Ovary (tissue), 9 donors: ENCODE data around the gene THBS3. TPM values are rescaled to one million over a fixed set of nuclear protein-coding genes. Genes with fewer than 3 reads are reported as not detected.
"Not testable (repeated sequence)": the region's sequence is repeated elsewhere in the genome, so short reads cannot be mapped to it uniquely, and the experiment has no call there.

Experiments
- DNase-seq, 5 donors: peaks; one replicate each; pipeline ENCODE4 v3.0.0-alpha.2; 2019 to 2020
- H3K27ac ChIP-seq, 2 donors: fragments of 200-600 bp; one replicate each; pipeline versions ENCODE4 v1.5.1 to v1.8.0; 2019 to 2022
- H3K27me3 ChIP-seq: fragments of 200-600 bp; one replicate; pipeline ENCODE4 v1.8.0; 2022
- H3K36me3 ChIP-seq: fragments of 200-600 bp; sonication (generic); one replicate; pipeline ENCODE4 v1.5.1; 2019
- H3K4me1 ChIP-seq: one replicate; pipeline ENCODE4 v1.8.1; 2013; ENCODE audit warnings: mild to moderate bottlenecking, moderate library complexity; ENCODE audit not compliant: insufficient read depth
- H3K4me3 ChIP-seq: fragments of 200-600 bp; sonication (generic); one replicate; pipeline ENCODE4 v1.5.1; 2017
- H3K9me3 ChIP-seq, 2 donors: fragments of 200-600 bp in 1 of 2; sonication (generic) in 1 of 2; one replicate each; pipeline versions ENCODE4 v1.5.1 to v1.8.1; 2013 to 2019; ENCODE audit warnings: mild to moderate bottlenecking in 1 of 2, moderate library complexity in 1 of 2
- EP300 ChIP-seq: sonication (generic); formaldehyde crosslinking; IDR thresholded peaks from one replicate; pipeline ENCODE4 v1.6.1; 2017; ENCODE audit warnings: antibody characterized with exemption
- POLR2A ChIP-seq: fragments of 450-650 bp; IDR thresholded peaks from one replicate; pipeline ENCODE4 v1.6.1; 2017; ENCODE audit warnings: antibody characterized with exemption, mild to moderate bottlenecking, moderate library complexity
- WGBS, 3 donors: extraction: QIAGEN DNeasy Blood & Tissue Kit in 1 of 3; methylation state at CpG; one replicate each; pipeline versions ENCODE4 v1.1.5 to v1.1.7; 2013 to 2017; 5-methylcytosine and 5-hydroxymethylcytosine counted together
- intact Hi-C, 4 donors: fragments of 100-400 bp; cut with DNase I; formaldehyde crosslinking; loops; one replicate each; pipeline versions ENCODE4 v1.11.0 to v1.15.1; 2022 to 2023
- polyA plus RNA-seq, 2 donors: library from polyadenylated mRNA; stranded (reverse); fragments of 200-250 nt in 1 of 2; fragments of 350-450 nt in 1 of 2; fragmentation: Illumina TruSeq in 1 of 2; extraction: RNeasy Lipid Tissue Mini Kit (QIAGEN cat#74804) in 1 of 2; gene quantifications; one replicate each; pipeline ENCODE4 v1.2.3, GENCODE V29; 2013 to 2014
- total RNA-seq, 7 donors: library from RNA; depleted of rRNA in 2 of 7; stranded (reverse); fragments of >200 nt in 2 of 7; fragmentation: NEBNext Ultra II Directional in 3 of 7; extraction: Animal tissue kit (Norgen Biotek cat#: 25700) in 3 of 7; gene quantifications; one replicate each; pipeline versions ENCODE4 v1.1.0 to v1.2.4, GENCODE V29; 2016 to 2023
- TF ChIP-seq, protein P1 (sequence below), 3 donors: fragments of 450-650 bp in 2 of 3; fragments of 200-600 bp in 1 of 3; IDR thresholded peaks; one replicate each; pipeline versions ENCODE4 v1.5.1 to v1.8.0; 2016 to 2022; ENCODE audit warnings: antibody characterized with exemption in 3 of 3, mild to moderate bottlenecking in 1 of 3
- donor health status: DM: no; HTN: no; CAD: no; lungs with moderate emphysema.
- donor health status: DM: no; HTN: no; CAD: no.
- donor health status: Bipolar disorder and iron deficiency.
- donor health status: DM: yes; HTN: yes; CAD: no.
- donor health status: DM: no; HTN: no; CAD: no.
- donor health status: DM: yes; HTN: yes; CAD: no.

THBS3 gene
- total and polyA plus RNA-seq, 9 donors = 19.9 to 50.2 (median 28.2) TPM

DNA sequence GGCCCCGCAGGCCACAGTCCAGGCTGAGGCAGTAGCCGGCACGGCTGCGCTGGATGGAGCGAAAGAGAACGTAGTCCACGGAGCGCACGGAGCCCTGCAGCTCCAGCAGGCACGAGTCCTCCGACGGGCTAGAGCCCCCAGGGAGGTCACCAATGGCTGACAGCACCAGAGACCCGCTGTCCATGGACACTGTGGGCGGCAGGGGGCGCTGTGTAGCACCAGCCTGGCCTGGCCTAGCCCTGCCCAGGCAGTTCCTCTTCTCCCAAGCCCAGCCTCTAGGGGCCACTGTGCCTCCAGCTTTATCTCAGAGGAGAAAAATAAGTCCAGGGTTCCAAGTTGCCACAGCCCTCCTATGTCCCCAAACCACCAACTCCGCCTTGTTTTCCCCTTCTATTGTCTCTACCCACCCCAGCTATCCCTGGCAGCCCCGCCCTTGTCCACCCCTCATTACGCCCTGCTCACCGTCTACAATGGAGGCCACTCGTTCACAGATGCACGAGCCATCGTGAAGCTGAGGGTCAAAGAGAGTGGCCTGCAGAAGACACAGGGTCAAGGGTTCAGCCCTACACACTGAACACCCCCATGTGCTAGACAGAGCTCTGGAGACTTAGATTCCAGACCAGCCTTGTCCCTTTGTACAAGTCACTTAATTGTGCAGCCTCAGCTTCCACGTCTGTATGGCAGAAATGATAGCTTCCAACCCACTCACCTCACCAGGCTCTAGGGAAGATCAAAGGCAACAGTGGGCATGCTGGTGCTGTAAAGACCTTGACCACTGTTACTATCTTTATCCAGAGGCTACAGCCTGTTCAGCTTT, 43.1 kb upstream of the THBS3 start:
- 34 to 40% (median 37%) methylated on average over 19 to 23 of the region's 23 CpGs for WGBS, 3 donors
- H3K36me3 ChIP-seq = no peaks in the 10 kb centered on the region
- H3K27me3 ChIP-seq = no peaks in the 10 kb centered on the region
- no peaks in the 10 kb centered on the region for H3K9me3 ChIP-seq
- H3K27ac ChIP-seq = no peak overlapping the region
- no peak overlapping the region for H3K4me3 ChIP-seq
- intact Hi-C loops = loop anchor here in 3 of 4 donors (5.0 to 10.0 kb wide), 3 partner anchors 71 to 341 kb away; partner anchors contain the start of gene RUSC1 (in 2 of the 3)
- no peak for TF ChIP-seq POLR2A
- TF ChIP-seq, protein P1, sequence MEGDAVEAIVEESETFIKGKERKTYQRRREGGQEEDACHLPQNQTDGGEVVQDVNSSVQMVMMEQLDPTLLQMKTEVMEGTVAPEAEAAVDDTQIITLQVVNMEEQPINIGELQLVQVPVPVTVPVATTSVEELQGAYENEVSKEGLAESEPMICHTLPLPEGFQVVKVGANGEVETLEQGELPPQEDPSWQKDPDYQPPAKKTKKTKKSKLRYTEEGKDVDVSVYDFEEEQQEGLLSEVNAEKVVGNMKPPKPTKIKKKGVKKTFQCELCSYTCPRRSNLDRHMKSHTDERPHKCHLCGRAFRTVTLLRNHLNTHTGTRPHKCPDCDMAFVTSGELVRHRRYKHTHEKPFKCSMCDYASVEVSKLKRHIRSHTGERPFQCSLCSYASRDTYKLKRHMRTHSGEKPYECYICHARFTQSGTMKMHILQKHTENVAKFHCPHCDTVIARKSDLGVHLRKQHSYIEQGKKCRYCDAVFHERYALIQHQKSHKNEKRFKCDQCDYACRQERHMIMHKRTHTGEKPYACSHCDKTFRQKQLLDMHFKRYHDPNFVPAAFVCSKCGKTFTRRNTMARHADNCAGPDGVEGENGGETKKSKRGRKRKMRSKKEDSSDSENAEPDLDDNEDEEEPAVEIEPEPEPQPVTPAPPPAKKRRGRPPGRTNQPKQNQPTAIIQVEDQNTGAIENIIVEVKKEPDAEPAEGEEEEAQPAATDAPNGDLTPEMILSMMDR (IDR thresholded peaks at IDR 0.05) = peak; percentile 98 to 99 (median 98)
- peak; percentile 87 to 94 (median 93) for DNase-seq
- peaks cover 7% of the 10 kb centered on the region for H3K4me1 ChIP-seq

DNA sequence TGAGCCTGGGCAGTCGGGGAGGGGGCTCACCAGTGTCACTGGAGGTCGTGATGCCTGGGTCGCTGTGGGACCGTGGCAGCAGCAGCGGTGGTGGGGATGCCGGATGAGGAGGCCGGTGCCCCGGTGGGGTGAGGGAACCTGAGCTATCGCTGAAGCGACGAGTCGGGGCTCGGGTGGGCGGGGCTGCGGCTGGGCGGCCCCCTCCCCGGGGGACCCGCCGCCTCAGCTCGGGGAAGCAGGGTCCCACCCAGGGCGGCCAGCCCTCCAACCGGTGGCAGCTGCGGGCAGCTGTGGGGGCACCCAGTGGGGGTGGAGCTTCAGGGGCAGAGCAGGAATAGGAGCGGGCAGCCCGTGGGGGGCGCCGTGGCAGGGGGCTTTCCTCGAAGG, 42.5 kb upstream of the THBS3 start:
- no peak overlapping the region for H3K27ac ChIP-seq
- no peaks in the 10 kb centered on the region for H3K36me3 ChIP-seq
- H3K4me1 ChIP-seq = peaks cover 7% of the 10 kb centered on the region
- intact Hi-C loops = loop anchor here in 3 of 4 donors (5.0 to 10.0 kb wide), 3 partner anchors 72 to 342 kb away; partner anchors contain the start of gene RUSC1 (in 2 of the 3)
- H3K9me3 ChIP-seq = no peaks in the 10 kb centered on the region
- WGBS, 3 donors = 38 to 42% (median 39%) methylated on average over 23 to 28 of the region's 28 CpGs
- H3K27me3 ChIP-seq = no peaks in the 10 kb centered on the region
- DNase-seq = no peak
- TF ChIP-seq POLR2A (no peak), EP300 (no peak)
- TF ChIP-seq, protein P1 (IDR thresholded peaks at IDR 0.05) = no peak
- no peak overlapping the region for H3K4me3 ChIP-seq

DNA sequence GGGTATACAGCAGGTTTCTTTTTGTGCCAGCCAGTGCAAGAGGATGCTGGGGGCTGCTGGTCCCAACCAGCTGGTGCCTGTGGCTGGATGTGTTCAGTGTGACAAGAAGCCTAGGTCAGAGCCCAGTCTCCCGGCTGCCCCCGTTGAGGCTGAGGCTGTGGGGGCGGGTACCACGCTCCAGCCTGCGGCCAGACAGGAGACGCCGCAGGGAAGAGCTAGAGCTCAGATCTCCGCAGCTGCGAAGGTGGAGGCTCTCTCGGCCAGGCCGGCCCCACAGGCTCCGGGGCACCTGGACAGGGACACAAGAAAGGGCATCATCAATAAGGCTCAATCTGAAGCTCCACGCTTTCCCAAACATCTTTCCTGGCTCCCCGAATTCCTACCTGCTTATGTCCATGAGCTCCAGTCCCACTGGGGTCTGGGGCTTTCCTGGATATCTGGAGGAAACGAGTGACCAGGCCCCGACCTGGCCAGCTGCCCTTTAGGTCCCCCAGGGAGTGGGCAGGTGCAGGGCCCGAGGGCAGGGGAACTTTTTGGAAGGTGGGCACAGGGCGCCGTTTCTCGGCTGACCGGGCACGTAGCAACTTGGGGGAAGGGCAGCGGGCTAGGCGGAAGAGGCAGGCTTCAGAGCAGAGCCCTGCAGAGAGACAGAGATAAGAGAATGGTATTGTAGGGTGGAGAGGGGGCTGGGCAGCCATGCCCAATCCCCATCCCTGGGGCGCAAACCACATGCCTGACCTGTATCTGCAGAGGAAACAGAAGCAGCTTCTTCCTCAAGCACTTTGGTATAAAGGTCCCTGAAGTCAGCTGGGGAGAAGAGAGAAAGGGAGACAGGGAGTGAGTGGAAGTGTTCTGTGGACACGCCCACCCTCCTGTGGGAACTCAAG, 40.2 kb upstream of the THBS3 start:
- Histone ChIP-seq H3K27ac (no peak overlapping the region), H3K9me3 (no peaks in the 10 kb centered on the region), H3K4me1 (no peaks in the 10 kb centered on the region), H3K36me3 (no peaks in the 10 kb centered on the region), H3K4me3 (no peak overlapping the region), H3K27me3 (no peaks in the 10 kb centered on the region)
- intact Hi-C loops = no loop called here
- WGBS, 3 donors = 85 to 92% (median 87%) methylated on average over 23 to 26 of the region's 26 CpGs
- no peak for TF ChIP-seq POLR2A
- TF ChIP-seq EP300 = no peak
- TF ChIP-seq, protein P1 (IDR thresholded peaks at IDR 0.05) = no peak
- no peak for DNase-seq

DNA sequence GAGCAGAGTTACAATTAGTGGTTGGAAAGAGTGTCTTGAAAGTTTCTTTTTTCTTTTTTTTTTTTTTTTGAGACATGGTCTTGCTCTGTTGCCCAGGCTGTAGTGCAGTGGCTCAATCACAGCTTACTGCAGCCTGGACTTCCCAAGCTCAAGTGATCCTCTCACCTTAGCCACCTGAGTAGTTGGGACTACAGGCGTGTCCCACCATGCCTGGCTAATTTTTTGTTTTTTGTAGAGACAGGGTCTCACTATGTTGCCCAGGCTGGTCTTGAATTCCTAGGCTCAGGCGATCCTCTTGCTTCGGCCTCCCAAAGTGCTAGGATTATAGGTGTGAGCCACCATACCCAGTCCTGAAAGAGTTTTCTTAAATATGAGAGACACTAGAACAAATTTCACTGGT, 39.1 kb upstream of the THBS3 start:
- H3K9me3 ChIP-seq, H3K4me3 ChIP-seq, H3K4me1 ChIP-seq, intact Hi-C loops, H3K27ac ChIP-seq, H3K27me3 ChIP-seq, H3K36me3 ChIP-seq, DNase-seq: not testable (repeated sequence)
- WGBS, 3 donors = 93 to 100% (median 95%) methylated on average over 3 of the region's 3 CpGs
